ENCODE measurements around the gene IFNL2.
"Not testable (repeated sequence)": the region's sequence is repeated elsewhere in the genome, so short reads cannot be mapped to it uniquely, and the experiment has no call there.

IFNL2 gene

DNA sequence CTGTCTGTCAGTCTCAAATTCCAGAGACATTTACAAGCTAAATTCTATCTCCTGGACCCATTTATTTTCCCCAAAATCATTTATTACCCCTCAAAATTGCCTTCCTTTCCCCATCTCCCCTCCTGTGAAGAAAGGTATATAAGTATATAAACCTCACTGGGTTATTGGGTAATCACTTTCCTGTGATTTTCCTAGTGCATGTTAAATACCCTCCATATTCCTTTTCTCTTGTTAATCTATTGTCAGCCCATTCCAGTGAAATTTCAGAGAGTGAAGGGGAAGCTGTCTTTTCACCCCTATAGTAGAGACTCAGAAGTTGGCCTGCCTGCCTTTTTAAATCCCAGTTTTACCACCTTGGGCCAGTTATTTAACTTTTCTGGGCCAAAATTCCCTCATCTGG is 37.9 kb downstream of the IFNL2 start:
- H3K4me3 ChIP-seq (ENCODE audit: low read depth, low read length): no peak overlapping the region
- DNase-seq (ENCODE audit: low read depth): no peak
- TF ChIP-seq, protein P1, sequence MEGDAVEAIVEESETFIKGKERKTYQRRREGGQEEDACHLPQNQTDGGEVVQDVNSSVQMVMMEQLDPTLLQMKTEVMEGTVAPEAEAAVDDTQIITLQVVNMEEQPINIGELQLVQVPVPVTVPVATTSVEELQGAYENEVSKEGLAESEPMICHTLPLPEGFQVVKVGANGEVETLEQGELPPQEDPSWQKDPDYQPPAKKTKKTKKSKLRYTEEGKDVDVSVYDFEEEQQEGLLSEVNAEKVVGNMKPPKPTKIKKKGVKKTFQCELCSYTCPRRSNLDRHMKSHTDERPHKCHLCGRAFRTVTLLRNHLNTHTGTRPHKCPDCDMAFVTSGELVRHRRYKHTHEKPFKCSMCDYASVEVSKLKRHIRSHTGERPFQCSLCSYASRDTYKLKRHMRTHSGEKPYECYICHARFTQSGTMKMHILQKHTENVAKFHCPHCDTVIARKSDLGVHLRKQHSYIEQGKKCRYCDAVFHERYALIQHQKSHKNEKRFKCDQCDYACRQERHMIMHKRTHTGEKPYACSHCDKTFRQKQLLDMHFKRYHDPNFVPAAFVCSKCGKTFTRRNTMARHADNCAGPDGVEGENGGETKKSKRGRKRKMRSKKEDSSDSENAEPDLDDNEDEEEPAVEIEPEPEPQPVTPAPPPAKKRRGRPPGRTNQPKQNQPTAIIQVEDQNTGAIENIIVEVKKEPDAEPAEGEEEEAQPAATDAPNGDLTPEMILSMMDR (IDR thresholded peaks at IDR 0.05; ENCODE audit: low read depth, low read length, missing control alignments): no peak

DNA sequence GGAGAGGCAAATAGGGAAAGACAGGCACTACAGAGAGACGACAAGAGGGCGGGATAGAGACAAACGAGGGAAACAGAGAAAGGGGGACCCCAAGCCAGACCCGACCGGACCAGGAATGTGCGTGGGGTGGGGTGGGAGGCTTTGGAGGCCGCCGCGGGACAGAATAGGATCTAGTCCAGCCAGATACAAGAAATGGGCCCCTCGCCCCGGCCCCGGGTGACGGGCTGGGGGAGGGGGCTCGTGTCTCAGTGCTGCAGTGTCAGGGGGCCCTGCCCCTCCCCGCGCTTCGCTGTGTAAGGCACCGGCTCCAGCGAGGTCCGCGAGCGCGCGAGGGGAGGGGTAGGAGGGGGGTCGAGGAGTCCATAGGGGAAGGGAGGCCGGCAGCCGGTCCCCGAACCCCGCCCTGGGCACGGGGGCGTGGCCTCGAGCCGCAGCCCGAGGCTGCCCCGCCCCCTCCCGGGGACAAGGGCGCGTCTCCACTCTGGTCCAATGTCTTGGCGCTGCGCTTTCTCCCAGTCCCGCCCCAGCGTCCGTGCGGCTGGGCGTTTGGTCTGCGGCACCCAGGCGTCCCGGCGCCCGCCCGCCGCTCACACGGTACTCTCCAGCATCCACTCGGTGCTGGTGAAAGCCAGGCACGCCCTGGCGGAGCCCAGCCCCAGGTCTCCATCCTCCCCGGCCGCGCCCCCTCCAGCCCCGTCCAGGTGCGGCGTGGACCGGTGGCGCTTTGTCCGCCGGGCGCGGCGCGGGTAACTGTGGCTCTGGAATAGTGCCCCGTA is 39.0 kb downstream of the IFNL2 start:
- TF ChIP-seq, protein P1 (IDR thresholded peaks at IDR 0.05; ENCODE audit: low read depth, low read length, missing control alignments): no peak
- DNase-seq (ENCODE audit: low read depth): no peak
- no peak overlapping the region for H3K4me3 ChIP-seq (ENCODE audit: low read depth, low read length)

DNA sequence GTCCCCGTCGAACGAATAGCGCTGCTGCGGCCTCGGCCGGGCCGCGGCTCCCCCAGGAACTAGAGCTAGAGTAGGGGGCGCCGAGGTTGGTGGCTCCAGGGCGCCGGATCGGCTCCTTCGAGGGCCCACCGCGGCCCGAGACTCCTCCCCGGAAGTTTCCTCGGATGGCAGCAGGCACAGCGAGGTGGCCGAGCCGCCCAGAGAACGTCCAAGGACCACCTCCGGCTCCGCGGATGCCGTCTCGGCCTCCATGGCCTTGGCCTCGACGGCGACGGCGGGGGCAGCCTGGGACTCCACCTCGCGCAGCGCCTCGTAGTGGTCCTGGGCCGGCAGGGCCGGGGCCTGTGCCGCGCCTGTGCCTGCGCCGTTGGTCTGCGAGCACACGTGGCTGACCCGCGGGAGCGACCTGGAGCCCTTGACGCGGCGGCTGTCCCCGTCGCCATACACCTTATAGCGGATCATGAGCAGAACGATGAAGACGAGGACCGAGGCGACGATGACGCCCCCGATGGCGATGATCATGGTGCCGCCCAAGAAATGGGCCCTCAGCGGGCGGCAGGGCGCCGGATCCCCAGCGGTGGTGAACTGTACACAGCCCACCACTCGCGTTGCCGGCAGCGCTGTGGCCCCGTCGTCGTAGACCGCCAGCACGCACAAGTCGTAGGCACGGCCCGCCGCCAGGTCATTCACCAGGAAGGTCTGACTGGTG is 39.8 kb downstream of the IFNL2 start:
- no peak overlapping the region for H3K4me3 ChIP-seq (ENCODE audit: low read depth, low read length)
- TF ChIP-seq, protein P1 (IDR thresholded peaks at IDR 0.05; ENCODE audit: low read depth, low read length, missing control alignments): no peak
- no peak for DNase-seq (ENCODE audit: low read depth)

DNA sequence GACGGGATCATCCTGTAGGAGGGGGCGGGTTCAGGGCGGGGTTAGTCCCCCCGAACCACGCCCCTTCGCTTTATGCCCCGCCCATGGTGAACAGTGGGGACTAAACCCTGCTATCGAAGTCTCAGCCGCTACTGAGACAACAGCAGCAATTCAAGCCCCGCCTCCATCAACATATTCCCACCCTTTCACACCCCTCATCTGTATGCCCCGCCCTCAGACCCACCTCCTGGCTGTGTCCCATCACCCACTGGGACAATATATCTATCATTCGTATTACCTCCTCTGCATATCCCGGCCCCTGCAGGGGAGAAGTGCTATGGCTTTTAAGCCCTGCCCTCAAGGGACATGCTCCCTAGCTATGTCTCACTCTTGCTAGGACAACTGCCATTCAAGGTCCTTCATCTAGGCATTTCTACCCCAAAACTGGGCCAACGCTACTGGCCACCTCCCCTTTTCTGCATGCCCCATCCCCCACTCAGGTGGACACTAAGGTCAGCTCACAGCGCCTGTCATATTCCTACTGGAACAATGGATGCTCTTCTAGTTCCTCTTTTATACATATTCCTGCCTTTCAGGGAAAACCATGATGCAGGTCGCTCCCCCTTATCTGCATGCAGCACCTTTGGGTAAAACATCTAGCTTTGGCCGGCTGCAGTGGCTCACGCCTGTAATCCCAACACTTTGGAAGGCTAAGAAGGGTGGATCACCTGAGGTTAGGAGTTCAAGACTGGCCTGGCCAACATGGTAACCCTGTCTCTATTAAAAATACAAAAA is 40.5 kb downstream of the IFNL2 start:
- H3K4me3 ChIP-seq (ENCODE audit: low read depth, low read length): no peak overlapping the region
- TF ChIP-seq, protein P1 (IDR thresholded peaks at IDR 0.05; ENCODE audit: low read depth, low read length, missing control alignments): no peak
- no peak for DNase-seq (ENCODE audit: low read depth)

DNA sequence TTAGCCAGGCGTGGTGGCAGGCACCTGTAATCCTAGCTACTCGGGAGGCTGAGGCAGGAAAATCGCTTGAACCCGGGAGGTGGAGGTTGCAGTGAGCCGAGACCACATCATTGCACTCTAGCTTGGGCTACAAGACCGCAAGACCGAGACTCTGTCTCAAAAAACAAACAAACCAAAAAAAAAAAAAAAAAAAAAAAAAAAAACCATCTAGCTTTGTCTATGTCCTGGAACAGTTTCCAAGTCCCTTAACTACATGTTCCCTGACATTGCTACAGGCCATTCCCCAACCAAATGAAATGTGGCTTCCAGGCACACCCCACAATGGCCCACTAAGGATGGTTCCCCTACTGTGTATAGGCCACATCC is 41.1 kb downstream of the IFNL2 start:
- not testable (repeated sequence) for H3K4me3 ChIP-seq (ENCODE audit: low read depth, low read length); DNase-seq (ENCODE audit: low read depth)

DNA sequence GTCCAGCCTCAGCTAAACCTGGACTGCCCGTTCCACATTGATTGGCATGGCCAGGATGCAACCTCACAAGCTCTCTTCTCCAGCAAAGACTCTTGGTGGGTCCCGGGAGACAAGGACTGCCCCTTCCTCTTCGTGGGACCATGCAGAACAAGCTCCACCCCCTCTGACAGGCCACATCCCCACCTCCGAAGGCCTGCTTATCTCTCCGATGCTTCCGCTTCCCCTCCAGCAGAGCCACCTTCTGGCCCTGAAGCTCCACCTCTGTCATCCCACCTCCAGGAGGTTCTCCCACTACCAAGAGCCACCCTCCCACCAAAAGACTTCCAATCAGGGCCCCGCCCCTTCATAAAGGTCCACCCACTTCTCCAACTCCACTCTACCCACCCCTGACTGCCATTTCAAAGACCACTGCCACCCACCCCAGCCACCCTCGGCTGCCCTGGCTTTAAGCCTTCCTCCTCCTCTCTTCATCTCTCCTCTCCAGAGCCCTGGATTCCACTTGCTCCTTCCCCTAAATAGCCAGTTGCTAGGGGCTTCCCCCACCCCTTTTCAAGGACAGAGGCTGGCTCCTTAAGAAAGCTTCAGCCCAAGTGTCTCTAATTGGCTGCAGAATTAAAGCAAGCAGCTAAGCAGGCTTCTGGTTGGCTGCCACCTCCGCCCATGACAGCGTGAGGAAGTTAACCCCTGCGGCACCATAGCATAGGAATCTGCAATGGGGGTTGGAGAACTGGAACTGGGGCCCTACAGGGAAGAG is 42.5 kb downstream of the IFNL2 start:
- TF ChIP-seq, protein P1 (IDR thresholded peaks at IDR 0.05; ENCODE audit: low read depth, low read length, missing control alignments): no peak
- H3K4me3 ChIP-seq (ENCODE audit: low read depth, low read length): no peak overlapping the region
- DNase-seq (ENCODE audit: low read depth): no peak
